GM12878 (cell line): Measurements from ENCODE around the gene SH2D2A. TPM values are rescaled to one million over a fixed set of nuclear protein-coding genes. Genes with fewer than 3 reads are reported as not detected.

Experiments used
- ATAC-seq: fragments of 200-7000 bp; cut with Tn5 transposase; 3 replicates; pipeline ENCODE4 v1.9.1; 2020; ENCODE audit warnings: mild to moderate bottlenecking, moderate library complexity
- BruUV-seq: library from RNA; stranded (reverse); fragments of 400-500 nt; replicated peaks from 2 replicates; lab custom pipeline; 2021; lab: Mats Ljungman, UMichigan
- CTCF ChIA-PET: fragments of 300-600 bp; sonication (Branson Sonifier 250); formaldehyde crosslinking; extraction: SDS; loops from one replicate; lab custom pipeline; 2021; ENCODE audit warnings: inconsistent platforms; lab: Yijun Ruan, JAX
- POLR2A ChIA-PET: fragments of 350-600 bp; formaldehyde crosslinking; extraction: SDS; loops from one replicate; lab custom pipeline; 2021; ENCODE audit warnings: inconsistent platforms; lab: Charles Lee
- RAD21 ChIA-PET: fragments of 300-600 bp; sonication (Branson Sonifier 250); formaldehyde crosslinking; loops from one replicate; lab custom pipeline; 2023; ENCODE audit warnings: antibody characterized with exemption; ENCODE audit not compliant: unreplicated experiment; lab: Charles Lee
- SMC1A ChIA-PET: fragments of 300-600 bp; sonication (Branson Sonifier 250); formaldehyde crosslinking; loops from one replicate; lab custom pipeline; 2023; ENCODE audit not compliant: unreplicated experiment, uncharacterized antibody; lab: Charles Lee
- DNase-seq: peaks from one replicate; pipeline ENCODE4 v3.0.0-alpha.2; 2011; ENCODE audit warnings: low read depth, low spot score
- FAIRE-seq: peaks from 3 replicates; lab custom pipeline; 2011; peaks lifted over from hg19 to GRCh38; lab: Jason Lieb, UNC
- H2AFZ ChIP-seq: 2 replicates; pipeline ENCODE4 v1.6.0; 2011; ENCODE audit warnings: low read depth, low read length, control low read depth; ENCODE audit not compliant: control insufficient read depth
- H3K27ac ChIP-seq: 2 replicates; pipeline ENCODE4 v1.5.1; 2011; ENCODE audit warnings: control low read depth; ENCODE audit not compliant: control insufficient read depth, insufficient read depth
- H3K27me3 ChIP-seq, 2 experiments: replicated peaks in 1 of 2; 2 replicates each; pipeline versions ENCODE4 v1.6.0 to v1.6.1; 2011; ENCODE audit warnings: low read length in 1 of 2; ENCODE audit not compliant: control insufficient read depth in 2 of 2, insufficient read depth in 2 of 2
- H3K36me3 ChIP-seq, 2 experiments: 2 replicates each; pipeline ENCODE4 v1.5.1; 2011; ENCODE audit warnings: low read length in 1 of 2; ENCODE audit not compliant: control insufficient read depth in 2 of 2, insufficient read depth in 2 of 2
- H3K4me1 ChIP-seq: 2 replicates; pipeline ENCODE4 v1.6.1; 2011; ENCODE audit warnings: mild to moderate bottlenecking, low read length, moderate library complexity, mixed read lengths; ENCODE audit not compliant: control insufficient read depth, insufficient read depth
- H3K4me2 ChIP-seq: 2 replicates; pipeline ENCODE4 v1.6.0; 2011; ENCODE audit warnings: control low read depth; ENCODE audit not compliant: control insufficient read depth, insufficient read depth
- H3K4me3 ChIP-seq: fragments of 200-600 bp; sonication (generic); 2 replicates; pipeline ENCODE4 v1.5.1; 2016
- H3K79me2 ChIP-seq: 2 replicates; pipeline ENCODE4 v1.6.0; 2011; ENCODE audit warnings: low read length; ENCODE audit not compliant: control insufficient read depth, insufficient read depth
- H3K9ac ChIP-seq: 2 replicates; pipeline ENCODE4 v1.8.0; 2011; ENCODE audit warnings: low read length, control low read depth, mixed read lengths; ENCODE audit not compliant: control insufficient read depth, insufficient read depth
- H3K9me3 ChIP-seq: replicated peaks from 3 replicates; pipeline ENCODE4 v1.5.1; 2011; ENCODE audit warnings: mild to moderate bottlenecking, low read length; ENCODE audit not compliant: control insufficient read depth, insufficient read depth
- H4K20me1 ChIP-seq: 2 replicates; pipeline ENCODE4 v1.6.0; 2011; ENCODE audit not compliant: control insufficient read depth, insufficient read depth
- BMI1 ChIP-seq: fragments of 450-650 bp; IDR thresholded peaks from 2 replicates; pipeline ENCODE4 v1.6.1; 2016; ENCODE audit warnings: mild to moderate bottlenecking, moderate library complexity, borderline replicate concordance
- HDAC6 ChIP-seq: fragments of 200-600 bp; sonication (generic); IDR thresholded peaks from one replicate; pipeline ENCODE4 v1.8.0; 2017; ENCODE audit warnings: antibody characterized with exemption; ENCODE audit not compliant: unreplicated experiment
- PRDM15 ChIP-seq: fragments of 450-650 bp; formaldehyde crosslinking; IDR thresholded peaks from 2 replicates; pipeline ENCODE4 v1.4.0; 2020; ENCODE audit warnings: mild to moderate bottlenecking, moderate library complexity
- SKIL ChIP-seq: fragments of 450-650 bp; IDR thresholded peaks from 2 replicates; pipeline ENCODE4 v1.6.1; 2017; ENCODE audit warnings: mild to moderate bottlenecking, low read depth, inconsistent platforms; ENCODE audit not compliant: poor library complexity, severe bottlenecking
- TBL1XR1 ChIP-seq: IDR thresholded peaks from 2 replicates; pipeline ENCODE4 v1.6.1; 2012; ENCODE audit warnings: low read depth, low read length, improper control_type of control experiment
- WGBS: methylation state at CpG from one replicate; pipeline ENCODE4 v1.1.6; 2016; ENCODE audit warnings: low lambda C conversion rate; ENCODE audit not compliant: insufficient replicate concordance, insufficient coverage; ENCODE audit errors: missing lambda C conversion rate; 5-methylcytosine and 5-hydroxymethylcytosine counted together
- in situ Hi-C: fragments of 300-500 bp; cut with MboI; formaldehyde crosslinking; loops from 9 replicates; pipeline ENCODE4 v1.14.3; 2018; ENCODE audit warnings: mixed read lengths
- intact Hi-C: fragments of 100-400 bp; cut with micrococcal nuclease; formaldehyde crosslinking; loops from one replicate; pipeline ENCODE4 v1.14.2; 2022; ENCODE audit not compliant: unreplicated experiment
- polyA plus RNA-seq, 11 experiments: library from polyadenylated mRNA; depleted of rRNA in 4 of 11; unstranded in 6 of 11; stranded (reverse) in 5 of 11; fragments of >200 nt; fragmentation: Nextera tagmentation in 4 of 11; fragmentation: Illumina TruSeq in 1 of 11; extraction: Ambion mirVana in 4 of 11; extraction: Trizol in 1 of 11; gene quantifications; 1 replicate in 1 of 11; 2 replicates in 10 of 11; pipeline versions ENCODE4 v1.2.1 to v1.2.3, GENCODE V29; 2011 to 2016; ENCODE audit warnings: inconsistent platforms in 2 of 11, missing spikeins in 2 of 11, low read depth in 1 of 11
- total RNA-seq, 4 experiments: library from RNA; depleted of rRNA in 3 of 4; stranded (reverse); fragments of >200 nt in 3 of 4; fragmentation: Illumina TruSeq in 1 of 4; extraction: Trizol in 1 of 4; gene quantifications; 2 replicates each; pipeline versions ENCODE4 v1.2.1 to v1.2.3, GENCODE V29; 2013 to 2021

Gene SH2D2A
- total and polyA plus RNA-seq, 10 of the 15 experiments (the other 5 are each of a cell fraction or from before 2014, with no cell fraction given): 0.72 to 15.9 (median 7.0) TPM

GRCh38 chr1:156859523-156860112, 43.0 kb upstream of the SH2D2A start:
- H3K27me3 ChIP-seq: peaks cover 8 to 22% of the 10 kb centered on the region in 2 experiments
- no peaks in the 10 kb centered on the region for H4K20me1 ChIP-seq
- H3K79me2 ChIP-seq: no peaks in the 10 kb centered on the region
- H3K4me3 ChIP-seq: peak overlapping the region; percentile 53; the same call in 1 of the 2 replicates
- H3K9ac ChIP-seq: no peak overlapping the region
- intact Hi-C loops: loop anchor here (1.0 to 2.0 kb wide), 5 partner anchors 20 to 170 kb away; no protein-coding TSS in a partner anchor
- peak overlapping the region; percentile 9 for H2AFZ ChIP-seq
- H3K4me2 ChIP-seq: peak overlapping the region; percentile 85
- ChIA-PET RAD21 (interaction anchor here (0.5 to 7.0 kb wide), 25 partner anchors 12 to 245 kb away, joined by 3 to 115 read pairs (median 3); partner anchors contain the start of genes HDGF, ISG20L2, METTL25B and MRPL24), SMC1A (interaction anchor here (0.9 to 7.6 kb wide), 23 partner anchors 7 to 232 kb away, joined by 3 to 123 read pairs (median 5); partner anchors contain the start of genes ISG20L2 and METTL25B)
- H3K36me3 ChIP-seq: no peaks in the 10 kb centered on the region
- no peak for DNase-seq
- no peaks in the 10 kb centered on the region for H3K9me3 ChIP-seq
- TF ChIP-seq TBL1XR1 (no peak), PRDM15 (no peak), HDAC6 (peak; percentile 9), SKIL (no peak), BMI1 (no peak)
- TF ChIP-seq, all 136 proteins: peak for 1
- ChIA-PET CTCF (interaction anchor here (0.6 to 9.4 kb wide), 47 partner anchors 9 to 297 kb away, joined by 3 to 248 read pairs (median 5); partner anchors contain the start of genes CRABP2, ISG20L2, METTL25B and MRPL24), POLR2A (interaction anchor here (0.6 to 1.7 kb wide), 6 partner anchors 22 to 133 kb away, joined by 3 to 9 read pairs (median 3); no protein-coding TSS in a partner anchor)
- Histone ChIP-seq H3K4me1 (peaks cover 26% of the 10 kb centered on the region), H3K27ac (no peak overlapping the region)
- FAIRE-seq: no peak
- WGBS: 6% methylated on average over 31 of the region's 33 CpGs
- in situ Hi-C loops: loop anchor here (5.0 kb wide), 2 partner anchors 57 to 172 kb away; no protein-coding TSS in a partner anchor
- ATAC-seq: peak; percentile 49
- BruUV-seq: no TSS peak
